ENCODE data around the gene LIPJ.

Gene LIPJ

GRCh38 chr10:88608780-88609179, 22.2 kb downstream of the LIPJ start:
- no peaks in the 10 kb centered on the region for H3K79me2 ChIP-seq (ENCODE audit: insufficient read depth, low read depth)
- no peak overlapping the region for H3K9ac ChIP-seq
- no peak overlapping the region for H3K27ac ChIP-seq
- no peaks in the 10 kb centered on the region for H3K27me3 ChIP-seq (ENCODE audit: insufficient read depth, low read depth)
- no peaks in the 10 kb centered on the region for H3K4me1 ChIP-seq (ENCODE audit: low read depth, poor library complexity, severe bottlenecking)
- no peaks in the 10 kb centered on the region for H3K36me3 ChIP-seq (ENCODE audit: insufficient read depth)
- no peak overlapping the region for H3K4me2 ChIP-seq
- no peaks in the 10 kb centered on the region for H4K20me1 ChIP-seq (ENCODE audit: insufficient read depth)
- TF ChIP-seq CTCF (conservative IDR thresholded peaks at IDR 0.05; ENCODE audit: low read depth, low read length), result no peak
- no peak overlapping the region for H3K4me3 ChIP-seq (IDR thresholded peaks at IDR 0.05; ENCODE audit: insufficient read depth, low read depth, low read length)
- H2AFZ ChIP-seq (ENCODE audit: low read depth), result no peak overlapping the region

- Histone ChIP-seq H2AFZ (ENCODE audit: low read depth) (peak overlapping the region; percentile 60; the same call in 1 of the 2 replicates), H3K27ac (no peak overlapping the region), H3K4me3 (IDR thresholded peaks at IDR 0.05; ENCODE audit: insufficient read depth, low read depth, low read length) (no peak overlapping the region), H3K4me2 (peak overlapping the region; percentile 3; the same call in 1 of the 2 replicates), H3K27me3 (ENCODE audit: insufficient read depth, low read depth) (no peaks in the 10 kb centered on the region), H3K9ac (no peak overlapping the region; the same call in 1 of the 2 replicates), H3K36me3 (ENCODE audit: insufficient read depth) (no peaks in the 10 kb centered on the region), H4K20me1 (ENCODE audit: insufficient read depth) (no peaks in the 10 kb centered on the region), H3K4me1 (ENCODE audit: low read depth, poor library complexity, severe bottlenecking) (peaks cover 10% of the 10 kb centered on the region), H3K79me2 (ENCODE audit: insufficient read depth, low read depth) (no peaks in the 10 kb centered on the region)
- no peak for TF ChIP-seq CTCF (conservative IDR thresholded peaks at IDR 0.05; ENCODE audit: low read depth, low read length)
These were observed 29.9 kb downstream of the LIPJ start for GRCh38 chr10:88616250-88616977.

- H3K4me3 ChIP-seq (IDR thresholded peaks at IDR 0.05; ENCODE audit: insufficient read depth, low read depth, low read length), result no peak overlapping the region
- no peak overlapping the region for H3K27ac ChIP-seq
- no peaks in the 10 kb centered on the region for H3K27me3 ChIP-seq (ENCODE audit: insufficient read depth, low read depth)
- no peak overlapping the region for H3K4me2 ChIP-seq
- no peaks in the 10 kb centered on the region for H3K79me2 ChIP-seq (ENCODE audit: insufficient read depth, low read depth)
- H3K9ac ChIP-seq, result no peak overlapping the region
- H4K20me1 ChIP-seq (ENCODE audit: insufficient read depth), result no peaks in the 10 kb centered on the region
- H3K4me1 ChIP-seq (ENCODE audit: low read depth, poor library complexity, severe bottlenecking), result peaks cover 10% of the 10 kb centered on the region
- H2AFZ ChIP-seq (ENCODE audit: low read depth), result no peak overlapping the region
- H3K36me3 ChIP-seq (ENCODE audit: insufficient read depth), result no peaks in the 10 kb centered on the region
- no peak for TF ChIP-seq CTCF (conservative IDR thresholded peaks at IDR 0.05; ENCODE audit: low read depth, low read length)
These were observed 31.3 kb downstream of the LIPJ start for GRCh38 chr10:88617772-88618300.

DNA sequence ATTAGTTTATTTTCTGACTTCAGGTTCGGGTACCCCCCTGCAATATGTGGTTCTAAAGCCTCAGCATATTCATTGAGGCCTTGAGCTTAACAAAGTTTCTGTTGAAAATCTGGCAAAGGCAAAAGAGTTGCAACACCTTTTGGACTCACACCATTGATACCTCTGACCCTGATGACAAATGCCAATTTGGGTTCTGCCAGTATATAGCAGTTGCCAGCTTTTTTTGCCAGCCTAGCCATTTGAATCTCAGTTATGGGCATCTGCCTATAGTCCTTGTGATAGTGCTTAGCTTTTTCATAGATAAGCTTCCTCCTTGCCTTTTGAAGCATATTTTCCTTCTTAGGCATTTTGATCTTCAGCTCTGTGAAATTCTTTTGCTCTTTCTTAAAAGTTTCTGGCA, 31.9 kb downstream of the LIPJ start:
- Histone ChIP-seq H3K27me3 (ENCODE audit: insufficient read depth, low read depth) (no peaks in the 10 kb centered on the region), H3K79me2 (ENCODE audit: insufficient read depth, low read depth) (no peaks in the 10 kb centered on the region), H3K4me2 (no peak overlapping the region), H3K27ac (no peak overlapping the region), H3K4me3 (IDR thresholded peaks at IDR 0.05; ENCODE audit: insufficient read depth, low read depth, low read length) (no peak overlapping the region), H3K36me3 (ENCODE audit: insufficient read depth) (no peaks in the 10 kb centered on the region), H3K4me1 (ENCODE audit: low read depth, poor library complexity, severe bottlenecking) (peaks cover 10% of the 10 kb centered on the region), H2AFZ (ENCODE audit: low read depth) (no peak overlapping the region), H4K20me1 (ENCODE audit: insufficient read depth) (no peaks in the 10 kb centered on the region), H3K9ac (no peak overlapping the region)
- no peak for TF ChIP-seq CTCF (conservative IDR thresholded peaks at IDR 0.05; ENCODE audit: low read depth, low read length)
